ENCODE results near the gene MRPS11. TPM values are rescaled to one million over a fixed set of nuclear protein-coding genes. Genes with fewer than 3 reads are reported as not detected.

The MRPS11 gene
- total RNA-seq, result 17.7 and 18.3 TPM in 2 replicates

DNA sequence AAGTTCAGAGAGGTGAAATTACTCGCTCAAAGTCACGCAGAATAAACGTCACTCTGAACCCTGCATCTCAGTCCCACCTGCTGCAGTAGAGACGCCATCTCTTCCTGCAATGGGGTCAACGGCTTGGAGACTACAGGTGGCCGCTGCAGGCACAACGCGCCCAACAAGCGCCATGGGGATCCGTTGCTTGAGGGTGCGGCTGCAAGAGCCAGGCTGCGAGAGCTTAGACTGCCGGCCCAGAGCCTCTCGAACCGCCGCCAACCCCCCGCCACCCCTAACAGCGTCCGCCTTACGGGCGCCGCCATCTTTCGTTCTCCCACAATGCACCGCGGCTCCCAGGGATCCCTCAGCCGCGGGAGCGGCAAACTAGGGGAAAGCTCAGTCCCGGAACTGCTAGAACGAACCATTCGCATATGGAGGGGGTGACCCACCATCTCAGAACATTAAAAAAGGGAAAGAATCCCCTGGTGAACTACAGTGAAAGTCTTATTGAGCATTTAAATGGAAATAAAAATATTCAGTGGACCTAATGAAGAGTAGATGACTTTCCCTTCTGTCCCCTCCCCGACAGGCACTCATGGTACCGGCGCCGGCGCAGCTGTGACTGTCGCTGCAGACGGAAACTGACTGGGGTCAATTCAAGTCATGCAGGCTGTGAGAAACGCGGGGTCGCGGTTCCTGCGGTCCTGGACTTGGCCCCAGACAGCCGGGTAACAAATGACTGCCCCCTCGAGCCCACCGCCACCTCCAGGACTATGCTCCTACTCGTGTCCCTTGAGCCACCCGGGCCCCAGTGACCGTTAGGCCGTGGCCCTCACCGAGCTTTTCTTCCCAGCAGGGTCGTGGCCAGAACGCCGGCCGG, at the start of gene MRPS11, which contains the start of gene MRPL46:
TSS of gene MRPS11 (plus strand) at position 636 of the 862 bp plus-strand sequence. CDS start at position 646, 10 bp downstream.
TSS of gene MRPL46 (minus strand) at position 316 of the 862 bp plus-strand sequence. CDS start at position 305, 11 bp downstream.
- Histone ChIP-seq H4K20me1 (ENCODE audit: insufficient read depth, low read length) (no peaks in the 10 kb centered on the region), H3K27me3 (ENCODE audit: insufficient read depth, low read length) (no peaks in the 10 kb centered on the region), H3K27ac (ENCODE audit: low read depth, low read length) (peak within 1 kb of the TSS; percentile 98), H3K79me2 (ENCODE audit: insufficient read depth, low read length) (peaks cover 40% of the 10 kb centered on the region), H3K4me1 (ENCODE audit: insufficient read depth, low read length) (peaks cover 24% of the 10 kb centered on the region), H2AFZ (ENCODE audit: low read length) (peak within 1 kb of the TSS; percentile 92), H3K4me2 (ENCODE audit: insufficient read depth, low read length) (peak within 1 kb of the TSS; percentile 86), H3K4me3 (ENCODE audit: insufficient read depth, low read length) (peak within 1 kb of the TSS; percentile 87), H3K36me3 (ENCODE audit: insufficient read depth, low read length) (peaks cover 36% of the 10 kb centered on the region), H3K9me3 (ENCODE audit: low read depth, low read length) (no peaks in the 10 kb centered on the region)
- DNase-seq (ENCODE audit: insufficient read length, low spot score, missing footprints), result peak; percentile 94
- no peak for TF ChIP-seq CTCF (IDR thresholded peaks at IDR 0.05; ENCODE audit: extremely low read depth, low read depth, low read length)

DNA sequence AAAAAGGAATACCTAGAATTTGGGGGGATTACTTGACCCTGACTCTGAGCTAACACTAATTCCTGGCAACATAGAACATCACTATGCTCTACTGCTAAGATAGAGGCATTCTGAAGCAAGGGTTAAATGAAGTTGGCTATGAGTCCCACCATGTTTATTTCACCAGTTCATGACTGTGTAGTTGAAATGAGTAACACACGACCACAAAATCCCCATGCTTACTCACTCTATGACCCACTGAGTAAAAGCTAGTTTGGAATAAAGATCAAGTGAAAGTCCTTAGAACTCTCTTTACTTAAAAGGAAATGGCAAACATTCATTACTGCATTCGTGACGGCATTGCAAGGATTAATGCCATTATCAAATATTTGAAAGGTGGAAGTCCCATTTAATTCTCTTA, 47.7 kb upstream of the MRPS11 start:
- no peak overlapping the region for H2AFZ ChIP-seq (ENCODE audit: low read length)
- H3K4me2 ChIP-seq (ENCODE audit: insufficient read depth, low read length), result no peak overlapping the region
- DNase-seq (ENCODE audit: insufficient read length, low spot score, missing footprints), result peak; percentile 32
- no peaks in the 10 kb centered on the region for H3K36me3 ChIP-seq (ENCODE audit: insufficient read depth, low read length)
- no peaks in the 10 kb centered on the region for H3K4me1 ChIP-seq (ENCODE audit: insufficient read depth, low read length)
- no peaks in the 10 kb centered on the region for H3K9me3 ChIP-seq (ENCODE audit: low read depth, low read length)
- H4K20me1 ChIP-seq (ENCODE audit: insufficient read depth, low read length), result no peaks in the 10 kb centered on the region
- H3K27ac ChIP-seq (ENCODE audit: low read depth, low read length), result no peak overlapping the region
- H3K27me3 ChIP-seq (ENCODE audit: insufficient read depth, low read length), result peaks cover 3% of the 10 kb centered on the region
- H3K79me2 ChIP-seq (ENCODE audit: insufficient read depth, low read length), result no peaks in the 10 kb centered on the region
- no peak for TF ChIP-seq CTCF (IDR thresholded peaks at IDR 0.05; ENCODE audit: extremely low read depth, low read depth, low read length)
- no peak overlapping the region for H3K4me3 ChIP-seq (ENCODE audit: insufficient read depth, low read length)

- H3K79me2 ChIP-seq (ENCODE audit: insufficient read depth, low read length), result no peaks in the 10 kb centered on the region
- no peak for TF ChIP-seq CTCF (IDR thresholded peaks at IDR 0.05; ENCODE audit: extremely low read depth, low read depth, low read length)
- no peak overlapping the region for H2AFZ ChIP-seq (ENCODE audit: low read length)
- H3K27me3 ChIP-seq (ENCODE audit: insufficient read depth, low read length), result peaks cover 27% of the 10 kb centered on the region
- H3K36me3 ChIP-seq (ENCODE audit: insufficient read depth, low read length), result no peaks in the 10 kb centered on the region
- H3K4me3 ChIP-seq (ENCODE audit: insufficient read depth, low read length), result no peak overlapping the region
- no peaks in the 10 kb centered on the region for H3K9me3 ChIP-seq (ENCODE audit: low read depth, low read length)
- no peaks in the 10 kb centered on the region for H3K4me1 ChIP-seq (ENCODE audit: insufficient read depth, low read length)
- no peaks in the 10 kb centered on the region for H4K20me1 ChIP-seq (ENCODE audit: insufficient read depth, low read length)
- H3K4me2 ChIP-seq (ENCODE audit: insufficient read depth, low read length), result no peak overlapping the region
- H3K27ac ChIP-seq (ENCODE audit: low read depth, low read length), result no peak overlapping the region
- DNase-seq (ENCODE audit: insufficient read length, low spot score, missing footprints), result peak; percentile 13
Measured at GRCh38 chr15:88423331-88423730, 44.2 kb upstream of the MRPS11 start.

DNA sequence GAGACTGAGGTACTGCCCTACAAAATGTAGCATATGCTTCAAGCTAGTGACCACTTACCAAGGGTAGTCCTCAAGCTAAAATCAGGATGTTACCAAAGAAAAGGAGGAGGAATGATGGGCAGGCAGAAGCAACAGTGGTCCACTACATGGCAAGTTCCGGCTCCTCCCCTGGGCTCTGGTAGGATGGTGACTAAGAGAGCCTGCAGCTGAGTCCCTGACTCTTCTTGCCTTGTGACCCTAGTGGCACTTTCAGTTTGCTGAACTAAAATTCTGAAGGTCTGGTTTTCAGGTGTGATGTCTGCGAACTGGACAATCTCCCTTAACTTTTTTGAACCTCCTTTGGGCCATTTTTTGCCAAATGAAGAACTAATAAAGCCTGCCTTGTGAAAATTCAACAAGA, 41.2 kb upstream of the MRPS11 start:
- H2AFZ ChIP-seq (ENCODE audit: low read length), result no peak overlapping the region
- no peak overlapping the region for H3K27ac ChIP-seq (ENCODE audit: low read depth, low read length)
- no peaks in the 10 kb centered on the region for H3K9me3 ChIP-seq (ENCODE audit: low read depth, low read length)
- H3K4me1 ChIP-seq (ENCODE audit: insufficient read depth, low read length), result no peaks in the 10 kb centered on the region
- no peaks in the 10 kb centered on the region for H3K79me2 ChIP-seq (ENCODE audit: insufficient read depth, low read length)
- H3K4me3 ChIP-seq (ENCODE audit: insufficient read depth, low read length), result no peak overlapping the region
- no peak for TF ChIP-seq CTCF (IDR thresholded peaks at IDR 0.05; ENCODE audit: extremely low read depth, low read depth, low read length)
- peaks cover 38% of the 10 kb centered on the region for H3K27me3 ChIP-seq (ENCODE audit: insufficient read depth, low read length)
- no peaks in the 10 kb centered on the region for H4K20me1 ChIP-seq (ENCODE audit: insufficient read depth, low read length)
- no peak for DNase-seq (ENCODE audit: insufficient read length, low spot score, missing footprints)
- H3K4me2 ChIP-seq (ENCODE audit: insufficient read depth, low read length), result no peak overlapping the region
- H3K36me3 ChIP-seq (ENCODE audit: insufficient read depth, low read length), result no peaks in the 10 kb centered on the region

Data from osteoblast (primary cell).